ENCODE results near the gene BCL11B. TPM values are rescaled to one million over a fixed set of nuclear protein-coding genes. Genes with fewer than 3 reads are reported as not detected.

BCL11B gene
- total RNA-seq, 1 donor from 2014 or later = 2.6 TPM

GRCh38 chr14:99120526-99121318 lies 151.3 kb downstream of the BCL11B start:
- H3K4me3 Mint-ChIP-seq (ENCODE audit: unreplicated experiment) = no peak overlapping the region
- TF ChIP-seq CTCF (IDR thresholded peaks at IDR 0.05; ENCODE audit: partially characterized antibody, unreplicated experiment) = no peak
- peaks cover 7% of the 10 kb centered on the region for H3K27me3 Mint-ChIP-seq (ENCODE audit: unreplicated experiment)
- peaks cover 13% of the 10 kb centered on the region for H3K9me3 Mint-ChIP-seq (ENCODE audit: unreplicated experiment)
- H3K27ac Mint-ChIP-seq (ENCODE audit: unreplicated experiment) = no peak overlapping the region
- peaks cover 10% of the 10 kb centered on the region for H3K4me1 Mint-ChIP-seq (ENCODE audit: low read depth, unreplicated experiment)
- DNase-seq = no peak
- no peaks in the 10 kb centered on the region for H3K36me3 Mint-ChIP-seq (ENCODE audit: unreplicated experiment)

- no peak for DNase-seq
- Mint-ChIP-seq H3K4me1 (ENCODE audit: low read depth, unreplicated experiment) (peaks cover 10% of the 10 kb centered on the region), H3K27me3 (ENCODE audit: unreplicated experiment) (peaks cover 7% of the 10 kb centered on the region)
Observed at GRCh38 chr14:99119554-99120525, 152.2 kb downstream of the BCL11B start.

More at GRCh38 chr14:99119554-99120525, 152.2 kb downstream of the BCL11B start:
- Mint-ChIP-seq H3K36me3 (ENCODE audit: unreplicated experiment) (no peaks in the 10 kb centered on the region), H3K27ac (ENCODE audit: unreplicated experiment) (no peak overlapping the region), H3K4me3 (ENCODE audit: unreplicated experiment) (no peak overlapping the region), H3K9me3 (ENCODE audit: unreplicated experiment) (peaks cover 13% of the 10 kb centered on the region)
- no peak for TF ChIP-seq CTCF (IDR thresholded peaks at IDR 0.05; ENCODE audit: partially characterized antibody, unreplicated experiment)

Other genes with a start within 250 kb of the BCL11B start
- 46.2 TPM for gene SETD3, start 208.7 kb upstream of the BCL11B start, total RNA-seq (ENCODE audit: unreplicated experiment)
- gene CCNK, start 209.2 kb upstream of the BCL11B start, total RNA-seq (ENCODE audit: unreplicated experiment) = 47.2 TPM

All from glutamatergic neuron (in vitro differentiated cells).